OCI-LY7 (cell line): ENCODE results near the gene YAF2. TPM values are rescaled to one million over a fixed set of nuclear protein-coding genes. Genes with fewer than 3 reads are reported as not detected.

Experiments used
- BruUV-seq: library from RNA; stranded (reverse); fragments of 400-500 nt; replicated peaks from 2 replicates; lab custom pipeline; 2021; lab: Mats Ljungman, UMichigan
- CTCF ChIA-PET: fragments of 300-600 bp; sonication (Branson Sonifier 250); formaldehyde crosslinking; loops from one replicate; lab custom pipeline; 2022; ENCODE audit warnings: antibody characterized with exemption; ENCODE audit not compliant: unreplicated experiment; lab: Charles Lee
- POLR2A ChIA-PET: fragments of 300-600 bp; sonication (Branson Sonifier 250); formaldehyde crosslinking; loops from one replicate; lab custom pipeline; 2022; ENCODE audit warnings: antibody characterized with exemption; lab: Charles Lee
- DNase-seq: peaks from one replicate; pipeline ENCODE4 v3.0.0-alpha.2; 2015; ENCODE audit warnings: low spot score
- H2AFZ ChIP-seq: fragments of 200-600 bp; sonication (generic), shearing (Covaris generic); 2 replicates; pipeline ENCODE4 v1.6.1; 2014; ENCODE audit warnings: mild to moderate bottlenecking, antibody characterized with exemption, low read length, moderate library complexity
- H3K27ac ChIP-seq: fragments of 200-600 bp; sonication (generic); 2 replicates; pipeline ENCODE4 v1.5.1; 2014; ENCODE audit warnings: mixed run types, low read depth, mild to moderate bottlenecking, moderate library complexity, low read length, inconsistent platforms; ENCODE audit not compliant: poor library complexity, severe bottlenecking
- H3K36me3 ChIP-seq: fragments of 200-600 bp; sonication (generic); 2 replicates; pipeline ENCODE4 v1.6.1; 2014; ENCODE audit warnings: mild to moderate bottlenecking, antibody characterized with exemption, low read length, moderate library complexity, mixed read lengths; ENCODE audit not compliant: insufficient read depth
- H3K4me1 ChIP-seq: fragments of 200-600 bp; sonication (generic); 2 replicates; pipeline ENCODE4 v1.5.1; 2014; ENCODE audit warnings: mild to moderate bottlenecking, low read length; ENCODE audit not compliant: insufficient read depth, poor library complexity, severe bottlenecking
- H3K4me2 ChIP-seq: fragments of 200-600 bp; sonication (generic); 2 replicates; pipeline ENCODE4 v1.6.1; 2014; ENCODE audit warnings: mild to moderate bottlenecking, low read length
- H3K4me3 ChIP-seq: fragments of 200-600 bp; sonication (generic); 2 replicates; pipeline ENCODE4 v1.5.1; 2014; ENCODE audit warnings: mild to moderate bottlenecking, low read depth, low read length; ENCODE audit not compliant: poor library complexity, severe bottlenecking
- H3K79me2 ChIP-seq: fragments of 200-600 bp; sonication (generic); 2 replicates; pipeline ENCODE4 v1.6.1; 2016; ENCODE audit warnings: low read depth, mild to moderate bottlenecking, low read length, moderate library complexity, mixed read lengths; ENCODE audit not compliant: insufficient read depth
- H3K9me2 ChIP-seq: fragments of 200-600 bp; sonication (generic); 2 replicates; pipeline ENCODE4 v1.6.1; 2016; ENCODE audit warnings: mild to moderate bottlenecking, low read length, mixed read lengths; ENCODE audit not compliant: insufficient read depth
- H3K9me3 ChIP-seq: fragments of 200-600 bp; sonication (generic); 2 replicates; pipeline ENCODE4 v1.6.1; 2014; ENCODE audit warnings: mild to moderate bottlenecking, mixed run types, low read length, mixed read lengths
- H4K20me1 ChIP-seq: fragments of 200-600 bp; sonication (generic); 2 replicates; pipeline ENCODE4 v1.6.1; 2014; ENCODE audit warnings: mild to moderate bottlenecking, antibody characterized with exemption, low read length, moderate library complexity, mixed read lengths; ENCODE audit not compliant: insufficient read depth
- EZH2phosphoT487 ChIP-seq: fragments of 200-600 bp; sonication (generic); IDR thresholded peaks from 2 replicates; pipeline ENCODE4 v1.6.1; 2018; ENCODE audit warnings: low read depth, borderline replicate concordance, mild to moderate bottlenecking, mixed run types, antibody characterized with exemption, low read length, moderate library complexity, mixed read lengths
- intact Hi-C: fragments of 100-400 bp; cut with micrococcal nuclease; formaldehyde crosslinking; loops from one replicate; pipeline ENCODE4 v1.10.0; 2022; ENCODE audit not compliant: unreplicated experiment
- total RNA-seq, 2 experiments: library from RNA; depleted of rRNA in 1 of 2; stranded (reverse); fragments of >200 nt in 1 of 2; shearing (Covaris generic) in 1 of 2; gene quantifications; 2 replicates each; pipeline ENCODE4 v1.2.3, GENCODE V29; 2014 to 2022
- TF ChIP-seq, protein P1 (sequence below): fragments of 200-600 bp; sonication (generic); conservative IDR thresholded peaks from 2 replicates; pipeline ENCODE4 v1.5.1; 2014; ENCODE audit warnings: mild to moderate bottlenecking, antibody characterized with exemption, low read length, moderate library complexity, mixed read lengths

YAF2 gene
- total RNA-seq, 2 experiments from 2014 or later, result 16.2 to 43.6 TPM

DNA sequence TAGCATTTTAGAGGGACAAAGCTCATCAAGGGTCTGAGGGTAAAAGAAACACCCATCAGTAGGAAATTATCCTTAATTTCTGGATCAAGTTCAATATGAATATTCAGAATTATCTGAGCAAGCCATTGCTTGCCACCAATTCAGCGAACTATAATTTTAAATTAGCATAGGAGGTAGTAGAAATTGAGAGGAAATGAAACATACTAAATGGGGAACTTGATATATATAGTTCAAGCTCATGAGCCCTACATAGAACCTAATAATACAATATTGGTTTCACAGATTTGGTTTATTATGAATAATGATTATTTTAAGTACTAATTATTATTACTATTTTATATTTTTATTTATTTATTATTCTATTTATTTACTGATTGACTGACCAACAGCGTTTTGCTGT lies 51.3 kb downstream of the YAF2 start:
- Histone ChIP-seq H3K36me3 (no peaks in the 10 kb centered on the region), H3K9me2 (no peaks in the 10 kb centered on the region), H3K79me2 (no peaks in the 10 kb centered on the region), H3K4me2 (peak overlapping the region; percentile 35; the same call in 1 of the 2 replicates), H2AFZ (no peak overlapping the region), H3K9me3 (no peaks in the 10 kb centered on the region), H3K27ac (no peak overlapping the region), H3K4me1 (peaks cover 12% of the 10 kb centered on the region), H3K4me3 (no peak overlapping the region), H4K20me1 (no peaks in the 10 kb centered on the region)
- no peak for TF ChIP-seq EZH2phosphoT487
- TF ChIP-seq, protein P1, sequence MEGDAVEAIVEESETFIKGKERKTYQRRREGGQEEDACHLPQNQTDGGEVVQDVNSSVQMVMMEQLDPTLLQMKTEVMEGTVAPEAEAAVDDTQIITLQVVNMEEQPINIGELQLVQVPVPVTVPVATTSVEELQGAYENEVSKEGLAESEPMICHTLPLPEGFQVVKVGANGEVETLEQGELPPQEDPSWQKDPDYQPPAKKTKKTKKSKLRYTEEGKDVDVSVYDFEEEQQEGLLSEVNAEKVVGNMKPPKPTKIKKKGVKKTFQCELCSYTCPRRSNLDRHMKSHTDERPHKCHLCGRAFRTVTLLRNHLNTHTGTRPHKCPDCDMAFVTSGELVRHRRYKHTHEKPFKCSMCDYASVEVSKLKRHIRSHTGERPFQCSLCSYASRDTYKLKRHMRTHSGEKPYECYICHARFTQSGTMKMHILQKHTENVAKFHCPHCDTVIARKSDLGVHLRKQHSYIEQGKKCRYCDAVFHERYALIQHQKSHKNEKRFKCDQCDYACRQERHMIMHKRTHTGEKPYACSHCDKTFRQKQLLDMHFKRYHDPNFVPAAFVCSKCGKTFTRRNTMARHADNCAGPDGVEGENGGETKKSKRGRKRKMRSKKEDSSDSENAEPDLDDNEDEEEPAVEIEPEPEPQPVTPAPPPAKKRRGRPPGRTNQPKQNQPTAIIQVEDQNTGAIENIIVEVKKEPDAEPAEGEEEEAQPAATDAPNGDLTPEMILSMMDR, result no peak
- DNase-seq, result no peak
- CTCF ChIA-PET, result no interaction called here
- intact Hi-C loops, result no loop called here
- POLR2A ChIA-PET, result interaction anchor here (0.7 to 1.2 kb wide), 2 partner anchors 35 to 253 kb away, joined by 3 read pairs; no protein-coding TSS in a partner anchor
- no TSS peak for BruUV-seq

DNA sequence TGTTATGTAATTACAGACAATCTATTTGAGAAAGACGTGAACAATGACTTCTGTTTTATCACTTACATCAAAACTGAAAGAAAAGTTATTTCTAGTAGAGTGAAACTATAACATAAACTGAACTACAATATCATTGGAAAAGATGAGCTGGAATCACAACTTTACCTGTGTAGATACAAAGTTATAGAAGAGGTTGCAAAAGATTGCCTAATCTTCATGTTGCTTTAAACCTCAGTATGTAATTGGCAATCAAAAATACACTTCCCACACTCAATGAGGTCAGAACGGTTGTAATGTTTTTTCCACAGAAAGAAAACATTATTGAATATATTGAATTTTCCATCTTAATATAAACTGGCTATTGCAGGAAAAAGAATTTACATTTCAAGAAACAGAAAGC lies 55.7 kb downstream of the YAF2 start:
- TF ChIP-seq EZH2phosphoT487, result no peak
- TF ChIP-seq, protein P1, result no peak
- H3K9me2 ChIP-seq, result no peaks in the 10 kb centered on the region
- H3K79me2 ChIP-seq, result no peaks in the 10 kb centered on the region
- H3K4me2 ChIP-seq, result no peak overlapping the region
- H3K36me3 ChIP-seq, result no peaks in the 10 kb centered on the region
- ChIA-PET POLR2A (interaction anchor here (0.9 kb wide), 1 partner anchor 21 kb away, joined by 3 read pairs; no protein-coding TSS in a partner anchor), CTCF (no interaction called here)
- no peaks in the 10 kb centered on the region for H3K9me3 ChIP-seq
- BruUV-seq, result no TSS peak
- no peak overlapping the region for H3K27ac ChIP-seq
- no peak for DNase-seq
- H2AFZ ChIP-seq, result no peak overlapping the region
- H3K4me1 ChIP-seq, result peaks cover 11% of the 10 kb centered on the region
- no peak overlapping the region for H3K4me3 ChIP-seq
- intact Hi-C loops, result no loop called here
- H4K20me1 ChIP-seq, result no peaks in the 10 kb centered on the region

DNA sequence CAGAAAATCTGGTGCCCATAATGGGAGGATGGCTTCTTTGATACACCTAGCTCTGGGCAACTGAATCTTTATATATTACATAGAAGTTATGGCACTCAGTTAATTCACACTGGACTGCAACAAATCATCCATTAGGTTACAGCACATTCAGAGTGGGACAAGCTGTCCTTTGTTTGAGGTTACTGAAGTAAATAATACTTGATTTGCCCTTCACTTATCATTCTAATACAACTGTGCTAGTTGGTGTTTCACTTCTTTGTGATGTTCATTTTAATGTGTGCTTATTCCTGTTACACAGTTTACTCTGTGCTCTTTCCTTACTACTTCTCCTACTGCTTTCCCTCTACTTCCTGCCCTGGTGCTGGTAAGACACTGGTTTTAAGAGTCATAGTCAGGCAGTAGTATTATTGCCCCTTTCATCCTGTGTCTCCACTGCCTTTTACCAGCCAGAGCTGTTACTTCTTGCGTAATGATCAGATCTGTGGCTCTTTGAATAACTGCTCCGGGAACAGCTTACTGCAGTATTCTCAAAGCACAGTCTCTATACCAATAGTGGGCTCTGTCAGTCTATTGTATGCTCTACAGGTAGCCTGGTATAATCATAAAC lies 57.0 kb downstream of the YAF2 start:
- ChIA-PET CTCF (no interaction called here), POLR2A (no interaction called here)
- no TSS peak for BruUV-seq
- no peak overlapping the region for H3K27ac ChIP-seq
- no peaks in the 10 kb centered on the region for H3K4me1 ChIP-seq
- H2AFZ ChIP-seq, result no peak overlapping the region
- no peak for TF ChIP-seq EZH2phosphoT487
- H3K36me3 ChIP-seq, result peaks cover 4% of the 10 kb centered on the region; the same call in 1 of the 2 replicates
- H3K4me2 ChIP-seq, result no peak overlapping the region
- no peaks in the 10 kb centered on the region for H4K20me1 ChIP-seq
- H3K9me3 ChIP-seq, result no peaks in the 10 kb centered on the region
- no peak overlapping the region for H3K4me3 ChIP-seq
- no peak for DNase-seq
- no peaks in the 10 kb centered on the region for H3K79me2 ChIP-seq
- intact Hi-C loops, result no loop called here
- H3K9me2 ChIP-seq, result no peaks in the 10 kb centered on the region
